MM.1S (cell line): Measurements from ENCODE around the gene TP63.

ENCODE experiments used
- EZH2 ChIP-seq: fragments of 300-600 bp; sonication (generic); optimal IDR thresholded peaks from 2 replicates; pipeline ENCODE3; 2017; ENCODE audit warnings: low read depth, mild to moderate bottlenecking, antibody characterized with exemption, low read length, mixed read lengths
- EZH2phosphoT487 ChIP-seq: fragments of 300-600 bp; sonication (generic); IDR thresholded peaks from 2 replicates; pipeline ENCODE4 v1.6.1; 2018; ENCODE audit warnings: antibody characterized with exemption, low read length
- TF ChIP-seq, protein P1 (sequence below): fragments of 300-600 bp; sonication (generic); IDR thresholded peaks from 2 replicates; pipeline ENCODE4 v1.5.1; 2016; ENCODE audit warnings: antibody characterized with exemption, low read length, mixed read lengths

DNA sequence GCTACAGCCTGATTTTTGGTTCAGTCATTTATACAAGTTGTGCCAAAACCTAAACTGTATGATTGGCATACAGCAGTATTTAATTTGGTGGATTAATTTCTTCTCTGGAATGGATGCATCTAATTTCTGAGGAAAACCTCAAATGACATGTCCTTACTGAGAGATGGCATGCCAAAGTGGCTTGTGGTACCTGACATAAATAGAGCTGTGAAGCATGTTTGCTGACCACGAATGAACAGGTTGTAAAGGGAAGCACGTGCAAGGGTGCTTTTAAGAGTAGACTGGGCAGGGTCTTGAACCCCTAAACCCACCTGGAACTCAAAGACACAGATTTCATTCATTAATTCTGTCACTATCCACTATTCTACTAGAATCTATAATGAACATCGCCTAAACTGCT, 77.2 kb downstream of the TP63 start:
- TF ChIP-seq, protein P1, sequence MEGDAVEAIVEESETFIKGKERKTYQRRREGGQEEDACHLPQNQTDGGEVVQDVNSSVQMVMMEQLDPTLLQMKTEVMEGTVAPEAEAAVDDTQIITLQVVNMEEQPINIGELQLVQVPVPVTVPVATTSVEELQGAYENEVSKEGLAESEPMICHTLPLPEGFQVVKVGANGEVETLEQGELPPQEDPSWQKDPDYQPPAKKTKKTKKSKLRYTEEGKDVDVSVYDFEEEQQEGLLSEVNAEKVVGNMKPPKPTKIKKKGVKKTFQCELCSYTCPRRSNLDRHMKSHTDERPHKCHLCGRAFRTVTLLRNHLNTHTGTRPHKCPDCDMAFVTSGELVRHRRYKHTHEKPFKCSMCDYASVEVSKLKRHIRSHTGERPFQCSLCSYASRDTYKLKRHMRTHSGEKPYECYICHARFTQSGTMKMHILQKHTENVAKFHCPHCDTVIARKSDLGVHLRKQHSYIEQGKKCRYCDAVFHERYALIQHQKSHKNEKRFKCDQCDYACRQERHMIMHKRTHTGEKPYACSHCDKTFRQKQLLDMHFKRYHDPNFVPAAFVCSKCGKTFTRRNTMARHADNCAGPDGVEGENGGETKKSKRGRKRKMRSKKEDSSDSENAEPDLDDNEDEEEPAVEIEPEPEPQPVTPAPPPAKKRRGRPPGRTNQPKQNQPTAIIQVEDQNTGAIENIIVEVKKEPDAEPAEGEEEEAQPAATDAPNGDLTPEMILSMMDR, result no peak
- TF ChIP-seq EZH2 (no peak), EZH2phosphoT487 (no peak)
